ENCODE measurements around the gene KLHL29.

GRCh38 chr2:23385351-23385747, 370 bp downstream of the KLHL29 start:
- TF ChIP-seq CTCF (IDR thresholded peaks at IDR 0.05) (no peak), POLR2A (IDR thresholded peaks at IDR 0.05) (no peak)

Measured in thyroid gland (tissue), 4 donors.